CD4-positive, alpha-beta T cell treated with Interleukin-15 for 4 hours (primary cell): Measurements from ENCODE around the gene ADRA2B.
"Not testable (repeated sequence)": the region's sequence is repeated elsewhere in the genome, so short reads cannot be mapped to it uniquely, and the experiment has no call there.

ENCODE experiments used
- DNase-seq: peaks from one replicate; pipeline ENCODE4 v3.0.0-alpha.2; 2020; ENCODE audit warnings: low spot score

ADRA2B gene

GRCh38 chr2:96088340-96089335, 27.7 kb downstream of the ADRA2B start:
- no peak for DNase-seq

- no peak for DNase-seq
Measured at GRCh38 chr2:96087130-96087529, 29.2 kb downstream of the ADRA2B start.

DNA sequence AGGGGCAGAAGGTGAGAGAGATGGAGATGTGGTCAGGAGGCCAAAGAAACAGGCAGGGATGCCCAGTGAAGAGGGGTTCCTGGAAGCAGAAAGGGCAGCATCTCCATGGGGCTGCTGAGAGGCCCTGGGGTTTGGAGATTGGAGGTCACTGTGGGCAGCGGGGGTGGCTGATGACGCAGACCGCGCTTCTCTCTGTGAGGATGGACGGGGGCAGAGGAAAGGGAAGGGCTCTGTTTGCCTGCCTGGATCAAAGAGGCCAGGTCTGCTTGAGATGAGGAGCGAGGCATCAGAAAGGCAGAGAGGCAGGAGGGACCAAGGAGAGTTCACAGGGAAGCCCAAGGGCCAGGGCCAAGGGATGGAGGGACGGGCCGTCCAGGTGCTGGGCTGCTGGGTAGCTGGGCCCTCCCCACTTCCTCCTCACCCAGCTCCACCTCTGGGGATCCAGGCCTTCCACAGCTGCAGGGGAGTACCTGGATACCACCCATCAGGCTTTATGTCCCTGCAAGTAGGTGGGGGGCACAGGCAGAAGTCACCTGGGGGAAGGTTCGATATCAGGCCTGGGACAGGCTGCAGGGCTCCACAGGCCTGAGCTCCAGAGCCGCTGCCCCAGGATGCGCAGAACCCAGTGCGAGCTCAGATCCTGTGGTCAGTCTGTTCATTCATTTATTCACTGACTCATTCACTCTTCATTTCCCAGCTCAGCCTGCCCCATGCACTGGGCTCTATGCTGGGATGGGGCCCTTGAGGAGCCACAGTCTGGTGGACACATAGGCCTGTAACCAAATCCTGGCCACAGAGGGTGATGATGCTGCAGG, 30.6 kb downstream of the ADRA2B start:
- no peak for DNase-seq

DNA sequence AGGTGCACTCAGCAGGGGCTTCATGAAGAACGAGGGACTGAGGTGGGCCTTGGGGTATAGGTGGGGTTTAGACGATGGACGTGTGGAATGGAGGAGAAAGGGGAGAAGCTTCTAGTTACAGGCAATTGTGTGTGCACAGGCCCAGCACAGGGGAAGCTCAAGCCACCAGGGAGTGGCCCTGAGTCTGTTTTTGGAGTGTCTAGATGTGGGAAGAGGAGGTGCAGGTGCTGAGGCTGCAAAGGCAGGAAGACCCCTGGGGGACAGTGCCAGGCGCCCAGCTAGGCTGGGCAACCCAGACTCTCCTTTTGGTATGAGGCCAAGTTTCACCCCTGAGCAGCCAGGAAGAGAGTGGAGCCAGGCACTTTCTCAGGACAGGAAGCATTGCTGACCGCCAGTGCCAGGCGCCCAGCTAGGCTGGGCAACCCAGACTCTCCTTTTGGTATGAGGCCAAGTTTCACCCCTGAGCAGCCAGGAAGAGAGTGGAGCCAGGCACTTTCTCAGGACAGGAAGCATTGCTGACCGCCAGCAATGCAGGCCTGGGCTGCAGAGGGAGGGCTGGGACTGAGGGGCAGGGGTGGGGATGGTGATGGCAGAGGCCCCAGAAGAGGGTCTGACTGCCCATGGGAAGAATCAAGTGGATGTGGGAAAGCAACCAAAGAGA, 31.4 kb downstream of the ADRA2B start:
- not testable (repeated sequence) for DNase-seq

- DNase-seq, result no peak
Measured at GRCh38 chr2:96083989-96084857, 32.1 kb downstream of the ADRA2B start.

- no peak for DNase-seq
Measured at GRCh38 chr2:96083064-96083939, 33.1 kb downstream of the ADRA2B start.

DNA sequence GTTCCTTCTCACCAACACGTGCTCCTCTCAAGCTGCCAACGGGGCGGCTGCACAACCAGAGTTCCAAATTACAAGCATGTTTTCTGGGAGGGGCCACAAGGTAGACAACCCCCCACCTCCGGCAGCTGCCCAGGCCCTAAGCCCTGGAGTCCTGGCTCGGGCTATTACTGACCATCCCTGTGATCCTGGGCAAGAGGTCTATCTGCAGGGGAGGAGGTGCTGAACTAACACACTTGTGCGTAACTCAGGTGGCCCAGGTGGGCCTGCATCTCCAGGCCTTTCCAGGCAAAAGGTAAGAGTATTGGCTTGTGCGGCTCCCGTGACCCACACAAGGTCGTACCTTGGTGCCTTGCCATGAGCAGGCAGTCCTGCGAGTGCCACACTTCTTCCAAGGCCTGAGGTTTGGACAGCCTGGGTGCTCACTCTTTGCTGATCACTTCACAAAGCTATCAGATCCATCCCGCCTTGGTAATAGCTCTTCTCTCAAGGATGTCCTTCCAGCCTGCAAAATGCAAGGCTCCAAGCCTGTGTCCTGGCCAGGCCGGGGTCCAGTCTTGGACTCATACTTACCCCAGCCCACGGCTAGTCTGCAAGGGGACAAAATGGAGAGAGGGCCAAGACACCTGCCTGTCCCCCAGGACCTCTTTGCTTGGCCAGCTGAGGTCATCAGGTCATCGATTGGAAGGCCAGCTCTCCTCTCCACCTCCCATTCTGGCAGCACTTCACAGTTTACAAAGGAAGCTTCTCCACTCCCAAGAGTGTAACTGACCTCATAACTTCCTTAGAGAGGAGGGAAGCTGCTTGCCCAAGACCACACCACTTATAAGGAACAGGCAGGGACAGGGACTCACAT, 33.9 kb downstream of the ADRA2B start:
- no peak for DNase-seq

DNA sequence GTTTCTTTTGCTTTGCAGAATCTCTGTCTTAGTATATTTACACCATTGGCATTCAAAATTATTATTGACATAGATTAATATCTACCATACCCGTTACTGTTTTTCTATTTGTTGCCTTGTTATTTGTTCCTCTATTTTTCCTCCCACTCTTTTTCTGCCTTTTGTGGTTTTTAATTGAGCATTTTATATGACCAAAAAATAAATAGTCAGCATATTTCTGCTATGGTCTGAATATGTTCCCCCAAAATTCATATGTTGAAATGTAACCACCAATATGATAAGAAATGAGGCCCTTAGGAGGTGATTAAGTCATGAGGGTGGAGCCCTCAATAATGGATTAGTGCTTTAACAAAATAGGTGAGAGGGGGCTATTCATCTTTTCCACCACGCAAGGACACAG, 35.3 kb downstream of the ADRA2B start:
- DNase-seq, result no peak

DNA sequence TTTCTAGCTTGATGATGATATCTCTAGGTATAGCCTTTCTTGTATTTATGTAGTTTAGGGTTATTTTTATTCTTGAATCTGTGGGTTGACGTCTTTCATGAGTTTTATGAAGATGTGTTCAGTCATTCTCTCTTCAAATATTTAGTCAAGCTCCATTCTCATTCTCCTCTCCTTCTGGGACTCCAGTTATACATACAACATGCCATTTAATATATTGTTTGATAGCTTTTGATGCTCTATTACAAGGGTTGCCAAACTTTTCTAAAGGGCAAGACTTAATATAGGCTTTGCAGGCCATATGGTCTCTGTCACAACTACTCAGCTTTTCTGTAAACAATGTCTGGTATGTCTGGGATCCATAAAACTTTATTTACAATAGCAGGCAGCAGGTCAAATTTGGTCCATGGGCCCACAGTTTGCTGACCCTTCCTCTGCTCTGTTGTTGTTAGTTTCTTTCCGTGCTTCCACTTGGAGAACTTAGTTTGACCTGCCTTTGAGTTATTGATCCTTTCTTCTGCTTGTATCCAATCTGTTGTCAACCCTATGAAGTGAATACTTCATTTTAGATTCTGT, 41.1 kb downstream of the ADRA2B start:
- no peak for DNase-seq

DNA sequence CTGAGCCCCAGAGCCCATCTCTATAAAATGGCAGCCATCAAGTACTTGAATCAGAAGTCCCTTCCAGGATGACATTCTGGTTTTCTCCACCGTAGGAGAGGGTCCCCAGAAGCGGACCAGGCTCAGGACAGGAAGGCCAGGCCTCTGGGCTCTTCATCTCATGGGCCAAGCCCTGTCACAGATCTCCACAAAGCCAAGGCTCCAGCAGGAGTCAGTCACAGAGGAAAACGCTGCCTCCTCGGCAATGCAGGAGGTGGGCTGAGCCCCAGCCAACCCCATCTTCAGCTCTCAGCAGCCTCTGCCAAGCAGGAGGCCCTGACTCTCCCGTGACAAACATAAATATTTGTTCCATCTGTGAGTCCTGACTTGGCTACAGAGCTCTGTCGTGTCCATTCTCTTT, 42.2 kb downstream of the ADRA2B start:
- no peak for DNase-seq

DNA sequence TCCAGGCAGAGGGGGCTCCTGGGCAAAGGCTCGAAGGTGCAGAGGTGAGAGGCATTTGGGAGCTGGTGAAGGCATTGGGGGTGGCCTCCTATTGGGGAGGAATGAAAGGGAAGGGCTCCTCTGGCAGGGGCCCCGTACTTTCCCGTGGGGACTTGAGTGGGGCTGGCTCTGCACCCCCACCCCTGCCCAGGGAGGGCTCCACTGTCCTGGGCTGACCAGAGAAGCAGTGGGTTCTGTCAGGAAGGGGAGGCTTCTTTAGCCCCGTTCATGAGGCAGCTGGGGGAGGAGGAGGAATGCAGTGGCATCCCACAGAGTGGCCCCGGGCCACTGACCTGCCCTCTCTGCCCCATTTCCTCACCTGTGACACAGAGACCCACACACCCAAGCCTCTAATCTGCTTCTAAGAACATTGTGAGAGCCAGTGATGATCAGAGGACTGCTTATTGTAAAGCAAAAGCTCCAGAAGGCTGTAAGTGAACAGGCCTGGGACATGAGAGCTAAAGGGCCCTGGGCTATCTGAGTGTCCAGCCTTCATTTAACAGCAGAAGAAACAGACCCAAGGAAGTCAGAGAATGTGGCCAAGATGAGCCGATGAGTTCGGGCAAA, 43.1 kb downstream of the ADRA2B start:
- DNase-seq, result no peak

DNA sequence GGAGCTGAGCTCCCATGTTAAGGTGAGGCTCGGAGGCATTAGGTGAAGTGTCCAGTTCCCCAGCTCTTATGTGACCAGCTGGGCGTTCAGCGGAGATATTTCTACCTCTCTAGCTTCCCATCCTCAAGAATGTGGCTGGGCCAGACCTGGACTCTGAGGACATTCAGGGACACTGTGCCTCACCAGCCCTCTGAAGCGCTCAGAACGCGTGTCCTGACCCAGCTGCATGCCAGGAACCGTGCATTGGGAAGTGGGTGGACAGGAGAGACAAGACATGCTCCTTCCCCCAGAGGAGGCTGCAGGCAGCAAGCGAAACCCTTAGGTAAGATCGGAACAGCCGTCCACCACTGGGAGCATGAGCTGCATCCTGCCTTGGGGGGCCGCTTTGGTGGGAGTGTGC, 43.6 kb downstream of the ADRA2B start:
- DNase-seq, result no peak

DNA sequence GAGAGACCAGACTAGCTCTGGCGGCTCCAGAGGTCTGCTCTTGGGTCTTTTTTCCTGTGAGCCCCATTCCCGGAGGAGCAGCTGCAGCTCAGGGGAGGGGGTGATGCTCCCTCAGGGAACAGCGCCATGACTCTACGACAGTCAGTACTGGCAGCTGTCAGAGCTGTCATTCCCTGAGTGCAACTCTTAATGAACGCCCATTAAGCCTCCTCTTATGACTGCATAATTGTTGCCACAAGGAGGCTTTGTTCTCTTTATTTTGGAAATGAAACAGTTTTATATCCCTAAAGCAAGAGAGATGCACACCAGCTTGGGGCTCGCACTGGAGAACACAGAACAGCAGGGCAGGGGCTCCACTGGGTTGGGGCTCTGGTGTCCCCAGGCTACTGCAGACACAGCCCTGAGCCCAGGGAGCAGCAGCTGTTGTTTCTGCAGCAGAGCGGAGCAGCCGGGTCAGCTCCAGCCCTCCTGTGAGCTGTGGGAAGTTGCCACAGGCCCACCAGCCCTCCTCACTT, 44.3 kb downstream of the ADRA2B start:
- DNase-seq, result not testable (repeated sequence)

DNA sequence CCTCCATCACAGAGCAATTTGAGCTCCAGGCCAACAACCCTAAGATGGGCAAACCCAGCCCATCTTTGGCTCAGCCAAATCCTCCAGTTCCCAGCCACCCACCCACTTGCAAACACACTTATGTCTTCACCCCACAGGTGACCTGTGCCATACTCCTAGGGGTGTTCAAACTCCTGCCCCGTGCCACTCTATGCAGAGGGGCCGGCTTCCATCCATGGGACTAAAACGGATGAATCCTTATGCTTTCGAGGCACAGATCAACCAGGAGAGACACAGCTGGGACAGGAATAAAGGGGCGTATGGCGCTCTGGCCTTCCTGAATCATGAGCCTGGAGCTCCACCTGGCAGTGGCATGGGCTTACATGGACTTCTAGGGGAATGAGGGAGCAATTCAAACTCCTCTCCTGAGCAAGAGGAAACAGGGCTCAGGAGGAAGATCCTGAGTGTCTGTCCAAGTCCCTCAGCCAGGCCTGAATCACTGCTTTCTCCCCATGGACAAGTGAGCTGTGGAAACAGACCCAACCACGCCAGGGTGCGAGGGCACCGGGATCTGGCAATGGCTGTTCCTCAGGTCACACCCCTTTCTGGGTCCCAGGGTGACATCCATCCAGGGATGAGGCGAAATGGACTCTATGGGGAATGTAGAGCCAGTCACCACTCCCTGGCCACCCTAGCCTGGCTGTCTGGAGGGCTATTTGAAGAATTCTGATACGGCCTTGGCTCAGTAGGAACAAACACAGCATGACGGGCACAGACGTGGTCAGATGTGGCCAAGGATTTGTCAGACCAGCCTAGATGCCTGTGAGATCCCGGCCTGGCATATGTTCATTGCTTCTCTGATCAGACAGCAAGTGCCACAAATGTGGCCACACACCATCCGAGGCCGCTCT, 45.0 kb downstream of the ADRA2B start:
- DNase-seq, result not testable (repeated sequence)

GRCh38 chr2:96070351-96070750, 46.0 kb downstream of the ADRA2B start:
- DNase-seq, result not testable (repeated sequence)

DNA sequence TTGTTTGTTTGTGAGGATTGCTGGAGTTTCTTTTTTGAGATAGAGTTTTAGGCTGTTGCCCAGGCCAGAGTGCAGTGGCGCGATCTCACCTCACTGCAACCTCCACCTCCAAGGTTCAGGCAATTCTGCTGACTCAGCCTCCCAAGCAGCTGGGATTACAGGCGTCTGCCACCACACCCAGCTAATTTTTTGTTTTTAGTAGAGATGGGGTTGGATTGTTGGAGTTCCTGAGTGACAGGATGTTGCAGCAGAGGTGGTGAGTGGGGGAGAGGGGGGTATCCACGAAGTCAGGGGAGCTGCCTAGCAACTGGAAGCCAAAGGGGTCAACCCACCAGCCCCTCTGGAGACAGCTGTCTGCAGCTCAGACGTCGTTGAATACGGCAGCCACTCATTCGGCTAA, 46.5 kb downstream of the ADRA2B start:
- not testable (repeated sequence) for DNase-seq

- DNase-seq, result not testable (repeated sequence)
Measured at GRCh38 chr2:96067902-96068581, 48.3 kb downstream of the ADRA2B start.
